GM19438 (cell line): ENCODE measurements around the gene TAS2R40.
A peak's percentile ranks its signal among the peaks of the same experiment; 100 is the strongest.
"Not testable (repeated sequence)": the region's sequence is repeated elsewhere in the genome, so short reads cannot be mapped to it uniquely, and the experiment has no call there.

Source experiments
- ATAC-seq: cut with Tn5 transposase; IDR thresholded peaks from one replicate; pipeline ENCODE4 v1.9.1; 2021; ENCODE audit warnings: low read depth; ENCODE audit not compliant: unreplicated experiment

The TAS2R40 gene

DNA sequence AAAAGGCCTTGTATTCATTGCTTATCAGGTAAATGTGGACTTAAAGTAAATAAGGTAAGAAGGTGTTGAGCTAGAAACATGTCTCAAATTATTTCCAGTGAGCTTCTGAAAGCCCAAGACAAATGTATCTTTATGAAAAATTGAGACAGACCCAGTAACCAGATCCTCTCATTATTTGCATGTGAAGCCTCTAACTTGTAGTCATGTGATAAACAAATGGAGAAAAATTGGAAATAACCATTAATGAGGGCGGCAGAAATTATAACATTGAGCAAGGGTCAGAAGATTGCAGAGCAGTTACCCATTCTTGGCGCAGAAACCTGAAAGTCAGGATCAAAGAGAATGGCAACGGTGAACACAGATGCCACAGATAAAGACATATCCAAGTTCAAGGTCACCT is at the start of gene TAS2R40:
Gene TAS2R40, plus strand, starts transcription at position 301 of the 400 bp plus-strand sequence. Its CDS starts 42 bp downstream, at position 343.
- no peak for ATAC-seq

- ATAC-seq = no peak
These were observed 49.5 kb upstream of the TAS2R40 start for GRCh38 chr7:143172354-143172753.

- ATAC-seq = no peak
These were observed 45.7 kb upstream of the TAS2R40 start for GRCh38 chr7:143176128-143176527.

GRCh38 chr7:143177374-143178119 is 44.3 kb upstream of the TAS2R40 start:
- no peak for ATAC-seq

- ATAC-seq = not testable (repeated sequence)
These were observed 41.1 kb upstream of the TAS2R40 start for GRCh38 chr7:143180771-143181170.

DNA sequence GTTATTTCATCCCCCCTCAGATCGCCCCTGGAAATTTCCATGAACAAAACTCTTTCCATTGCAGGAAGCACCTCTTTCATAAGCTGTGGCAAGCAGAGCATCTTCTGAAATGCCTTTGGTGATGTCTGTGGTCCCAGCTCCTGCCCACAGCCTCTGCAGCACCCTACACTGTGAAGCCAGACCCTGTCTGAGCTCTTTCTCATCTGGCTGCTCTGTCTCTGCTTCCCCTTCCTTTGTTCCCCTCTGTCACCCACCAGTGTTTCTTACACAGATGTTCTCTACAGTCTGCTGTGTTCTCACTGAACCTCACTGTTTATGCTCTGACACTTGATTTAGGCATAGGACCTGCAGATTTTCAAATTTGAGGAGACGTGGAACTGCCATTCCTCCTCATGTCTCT is 40.5 kb upstream of the TAS2R40 start:
- no peak for ATAC-seq

DNA sequence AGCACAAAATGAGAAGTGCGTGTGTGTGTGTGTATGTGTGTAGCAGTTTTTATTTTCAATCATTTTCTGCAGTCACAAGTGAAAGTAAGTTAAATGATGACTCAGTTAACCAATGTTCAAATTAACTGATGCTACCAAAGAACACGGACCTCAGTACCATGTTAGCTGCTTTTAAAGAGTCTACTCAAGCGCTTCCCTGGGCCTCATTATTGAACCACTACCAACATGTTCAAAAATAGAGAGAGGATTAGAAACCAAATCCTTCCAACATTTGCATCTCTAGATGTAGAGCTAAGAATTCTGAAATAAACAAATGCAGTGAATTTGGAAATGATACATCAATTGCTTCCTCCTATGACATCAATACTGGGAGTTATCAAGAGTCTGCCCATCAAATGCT is 38.8 kb upstream of the TAS2R40 start, which contains the start of gene TAS2R39:
Gene TAS2R39, plus strand, starts transcription at position 396 of the 400 bp plus-strand sequence. Its CDS starts 0 bp downstream, at position 396.
- no peak for ATAC-seq

DNA sequence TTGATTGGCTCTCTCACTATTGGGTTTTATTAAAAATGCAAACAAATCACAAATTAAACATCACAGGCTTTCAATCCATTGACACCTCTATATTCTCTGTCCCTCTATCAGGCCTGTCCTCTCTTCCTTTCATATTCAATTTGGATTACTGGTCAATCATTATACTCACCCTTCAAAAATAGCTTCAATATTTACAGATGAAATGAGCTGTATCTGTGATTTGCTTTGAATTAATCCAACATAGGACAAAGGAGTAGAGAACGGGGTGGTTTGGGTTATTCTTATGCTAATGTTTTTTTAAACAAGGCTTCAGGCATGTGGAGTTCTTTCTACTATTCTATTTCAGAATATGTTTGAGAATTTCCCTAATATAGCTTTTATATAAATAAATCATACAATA is 36.3 kb upstream of the TAS2R40 start:
- ATAC-seq = no peak

- ATAC-seq = no peak
These were observed 32.8 kb upstream of the TAS2R40 start for GRCh38 chr7:143188994-143189393.

DNA sequence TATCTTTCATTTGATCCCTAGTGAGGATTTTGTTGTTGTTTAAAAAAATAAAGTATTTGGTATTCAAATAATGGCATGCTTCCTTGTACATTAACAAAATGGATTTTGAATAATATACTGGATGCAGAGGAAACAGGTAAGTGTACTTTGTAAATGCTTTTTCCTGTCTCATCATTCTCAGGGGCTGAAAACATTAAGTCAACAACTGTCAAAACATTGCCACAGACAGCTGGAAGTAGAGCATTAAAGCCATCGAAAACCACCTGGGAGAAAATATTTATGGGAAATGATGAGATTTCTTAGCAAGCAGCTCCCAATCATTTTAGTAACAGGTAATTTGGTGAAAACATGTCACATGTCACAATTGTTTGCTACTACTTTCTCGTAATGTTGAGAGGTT is 28.0 kb upstream of the TAS2R40 start:
- no peak for ATAC-seq

DNA sequence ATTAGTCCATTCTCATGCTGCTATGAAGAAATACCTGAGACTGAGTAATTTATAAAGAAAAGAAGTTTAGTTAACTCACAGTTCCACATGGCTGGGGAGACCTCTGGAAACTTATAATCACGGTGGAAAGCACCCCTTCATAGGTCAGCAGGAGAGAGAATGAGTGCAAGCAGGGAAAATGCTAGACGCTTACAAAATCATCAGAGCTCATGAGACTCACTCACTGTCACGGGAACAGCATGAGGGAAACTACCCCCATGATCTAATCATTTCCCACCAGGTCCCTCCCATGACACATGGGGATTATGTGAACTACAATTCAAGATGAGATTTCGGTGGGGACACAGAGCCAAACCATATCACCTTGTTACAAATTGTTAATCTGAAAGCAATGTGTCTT is 22.8 kb upstream of the TAS2R40 start:
- no peak for ATAC-seq

GRCh38 chr7:143202161-143202560 is 19.7 kb upstream of the TAS2R40 start:
- no peak for ATAC-seq

- ATAC-seq = no peak
These were observed 18.5 kb upstream of the TAS2R40 start for GRCh38 chr7:143203386-143203785.

- peak; percentile 92 for ATAC-seq
These were observed 16.1 kb upstream of the TAS2R40 start for GRCh38 chr7:143205560-143206293.

DNA sequence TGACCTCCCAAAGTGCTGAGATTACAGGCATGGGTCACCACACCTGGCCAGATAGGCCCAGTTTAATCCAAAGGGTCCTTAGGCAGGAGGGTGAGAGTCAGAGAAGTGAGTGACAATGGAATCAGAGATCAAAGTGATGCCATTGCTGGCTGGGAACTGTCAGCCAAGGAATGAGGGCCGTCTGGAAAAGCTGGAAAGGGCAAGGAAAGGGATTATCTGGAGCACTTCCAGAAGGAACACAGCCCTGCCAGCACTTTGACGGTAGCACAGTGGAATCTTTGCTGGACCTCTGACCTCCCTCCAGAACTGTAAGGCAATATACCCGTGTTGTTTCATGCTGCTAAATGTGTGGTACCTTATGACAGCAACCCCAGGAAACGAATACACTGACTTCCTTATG is 11.3 kb upstream of the TAS2R40 start:
- no peak for ATAC-seq

DNA sequence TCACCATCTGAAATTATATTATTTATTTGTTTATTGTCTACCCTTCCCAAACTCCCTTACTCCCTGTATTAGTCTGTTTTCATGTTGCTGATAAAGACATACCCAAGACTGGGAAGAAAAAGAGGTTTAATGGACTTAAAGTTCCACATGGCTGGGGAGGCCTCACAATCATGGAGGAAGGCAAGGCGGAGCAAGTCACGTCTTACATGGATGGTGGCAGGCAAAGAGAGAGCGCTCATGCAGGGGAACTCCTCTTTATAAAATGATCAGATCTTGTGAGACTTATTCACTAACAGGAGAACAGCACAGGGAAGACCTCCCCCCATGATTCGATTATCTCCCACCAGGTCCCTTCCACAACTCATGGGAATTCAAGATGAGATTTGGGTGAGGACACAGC is 8.4 kb upstream of the TAS2R40 start:
- not testable (repeated sequence) for ATAC-seq

DNA sequence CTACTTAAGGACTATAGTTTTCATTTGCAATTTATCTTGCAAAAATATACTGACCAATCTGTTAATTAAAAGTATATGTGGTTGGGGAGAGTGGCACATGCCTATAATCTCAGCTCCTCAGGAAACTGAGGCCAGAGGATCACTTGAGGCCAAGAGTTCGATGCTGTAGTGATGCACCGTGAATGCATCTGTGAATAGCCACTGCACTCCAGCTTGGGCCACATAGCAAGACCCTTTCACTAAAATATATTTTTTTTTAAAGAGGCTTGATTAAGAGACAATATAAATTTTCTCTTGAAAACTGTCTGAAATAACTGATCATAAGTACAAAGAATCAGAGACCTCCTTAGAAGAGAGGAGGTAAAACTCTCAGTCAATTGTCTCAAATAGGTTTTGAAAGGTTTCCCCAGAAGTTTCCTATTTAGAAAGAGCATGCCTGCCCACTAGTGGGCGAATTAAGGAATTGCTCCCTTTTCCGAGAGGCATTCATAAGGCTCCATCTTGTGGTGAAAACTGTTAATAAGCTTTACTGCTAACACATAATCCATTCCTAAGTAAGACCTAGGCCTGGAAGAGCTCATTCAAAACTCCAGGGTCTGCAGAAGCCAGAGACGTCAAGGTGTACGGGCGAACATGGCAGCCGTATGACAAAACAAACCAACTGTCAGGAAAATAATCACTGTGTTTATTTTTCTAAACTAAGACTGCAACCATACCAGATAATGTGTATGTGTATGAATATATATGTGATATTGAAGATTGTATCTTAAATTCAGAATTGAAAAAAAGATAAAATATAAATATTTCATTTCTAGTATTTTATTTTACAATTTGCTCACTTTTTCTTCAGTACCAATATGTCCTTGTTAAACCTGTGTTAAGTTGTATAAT is 6.8 kb upstream of the TAS2R40 start:
- ATAC-seq = peak; percentile 81

DNA sequence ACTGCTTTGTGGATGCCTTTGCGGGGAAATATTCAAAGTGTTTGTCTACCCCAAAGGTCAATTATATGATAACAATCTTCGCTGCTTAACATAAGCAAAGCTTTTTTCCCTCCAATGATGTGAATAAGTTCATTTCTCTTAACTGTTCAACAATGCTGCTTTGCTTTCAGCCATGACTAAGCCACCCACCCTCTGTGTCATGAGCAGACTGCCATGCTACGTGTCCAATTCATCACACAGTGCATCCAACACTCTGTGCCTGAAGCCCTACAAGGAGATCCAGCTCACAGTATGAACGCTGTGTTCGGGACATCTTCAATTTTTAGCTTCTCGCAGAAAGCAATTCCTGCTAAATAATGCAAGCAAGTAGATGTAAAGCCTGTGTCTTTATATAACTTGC is 5.7 kb upstream of the TAS2R40 start:
- ATAC-seq = no peak

DNA sequence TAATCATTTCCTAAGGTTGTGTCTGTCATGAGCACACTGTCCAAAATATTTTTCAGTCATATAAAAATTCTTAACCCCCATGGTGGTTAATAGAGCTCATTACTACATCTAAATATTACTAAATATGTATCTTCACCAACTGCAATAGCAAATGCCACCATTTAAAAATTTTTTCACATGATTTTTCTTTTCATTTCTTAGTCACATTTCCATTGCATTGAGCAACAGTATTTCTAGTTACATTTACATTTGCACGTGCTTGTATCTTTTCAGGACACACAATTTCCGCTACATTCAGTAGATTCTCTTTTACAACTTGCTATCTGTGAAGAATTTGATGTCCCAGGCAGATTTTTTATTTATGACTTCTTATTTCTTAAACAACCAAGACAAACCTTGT is 5.2 kb upstream of the TAS2R40 start:
- no peak for ATAC-seq

- no peak for ATAC-seq
These were observed 4.0 kb upstream of the TAS2R40 start for GRCh38 chr7:143217806-143218205.

GRCh38 chr7:143221286-143221685 is 551 bp upstream of the TAS2R40 start:
- ATAC-seq = no peak
